GM23248 (cell line): ENCODE measurements around the gene STX5.

Source experiments
- EZH2 ChIP-seq: fragments of 200-600 bp; sonication (generic); IDR thresholded peaks from 2 replicates; pipeline ENCODE4 v1.6.1; 2018; ENCODE audit warnings: antibody characterized with exemption, mild to moderate bottlenecking; ENCODE audit not compliant: insufficient read depth, poor library complexity, severe bottlenecking
- EZH2phosphoT487 ChIP-seq: fragments of 200-600 bp; sonication (generic); IDR thresholded peaks from 2 replicates; pipeline ENCODE4 v1.6.1; 2018; ENCODE audit warnings: antibody characterized with exemption, moderate library complexity, mild to moderate bottlenecking, low read depth; ENCODE audit not compliant: insufficient read depth

DNA sequence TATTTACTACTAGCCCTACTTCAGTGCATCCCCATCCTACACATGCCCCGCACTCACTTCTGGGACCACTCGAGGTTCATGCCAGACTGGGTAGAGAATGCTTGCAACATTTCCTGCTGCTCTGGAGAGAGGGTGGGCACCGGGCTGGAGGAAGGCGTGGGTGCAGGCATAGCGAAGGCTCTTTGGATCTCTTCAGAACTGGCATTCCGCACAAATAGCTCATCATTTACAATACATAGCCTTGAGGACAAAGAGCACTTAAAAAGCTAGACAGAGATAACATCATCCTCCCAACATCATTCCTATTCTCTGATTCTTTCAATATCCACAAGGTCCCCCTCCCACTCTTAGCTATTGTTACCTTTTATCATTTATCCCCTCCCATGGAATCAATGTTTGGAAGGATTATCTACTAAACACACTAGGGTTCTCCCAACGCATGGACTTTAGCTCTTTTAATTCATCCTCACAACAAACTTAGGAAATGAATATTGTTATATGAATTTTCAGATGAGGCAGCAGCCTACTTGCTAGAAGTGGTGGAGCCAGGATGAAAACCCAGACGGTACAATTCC is 37.6 kb downstream of the STX5 start:
- no peak for TF ChIP-seq EZH2phosphoT487
- no peak for TF ChIP-seq EZH2
